Measurements from ENCODE around the gene CNMD. TPM values are rescaled to one million over a fixed set of nuclear protein-coding genes. Genes with fewer than 3 reads are reported as not detected.

CNMD gene
- total and polyA plus RNA-seq, 2 donors from 2014 or later: not detected

GRCh38 chr13:52738719-52739467, 727 bp downstream of the CNMD start:
- DNase-seq (peak; percentile 33 to 71 (median 48)), FAIRE-seq (no peak)
- peaks cover 9% of the 10 kb centered on the region for H3K27me3 ChIP-seq (ENCODE audit: control insufficient read depth, insufficient read depth, low read length)
- no peak overlapping the region for H3K9ac ChIP-seq (ENCODE audit: low read length in 3 of 3)
- H3K27ac ChIP-seq (ENCODE audit: low read depth in 2 of 2, low read length in 2 of 2): no peak overlapping the region
- intact Hi-C loops (cut with DNase I): no loop called here
- peaks cover 0 to 4% (median 0%) of the 10 kb centered on the region in 3 donors for H3K9me3 ChIP-seq (ENCODE audit: control insufficient read depth in 2 of 3, insufficient read depth in 1 of 3, low read length in 3 of 3)
- no peaks in the 10 kb centered on the region for H3K36me3 ChIP-seq (ENCODE audit: control insufficient read depth in 2 of 3, insufficient read depth in 3 of 3, low read length in 3 of 3)
- TF ChIP-seq, protein P1, sequence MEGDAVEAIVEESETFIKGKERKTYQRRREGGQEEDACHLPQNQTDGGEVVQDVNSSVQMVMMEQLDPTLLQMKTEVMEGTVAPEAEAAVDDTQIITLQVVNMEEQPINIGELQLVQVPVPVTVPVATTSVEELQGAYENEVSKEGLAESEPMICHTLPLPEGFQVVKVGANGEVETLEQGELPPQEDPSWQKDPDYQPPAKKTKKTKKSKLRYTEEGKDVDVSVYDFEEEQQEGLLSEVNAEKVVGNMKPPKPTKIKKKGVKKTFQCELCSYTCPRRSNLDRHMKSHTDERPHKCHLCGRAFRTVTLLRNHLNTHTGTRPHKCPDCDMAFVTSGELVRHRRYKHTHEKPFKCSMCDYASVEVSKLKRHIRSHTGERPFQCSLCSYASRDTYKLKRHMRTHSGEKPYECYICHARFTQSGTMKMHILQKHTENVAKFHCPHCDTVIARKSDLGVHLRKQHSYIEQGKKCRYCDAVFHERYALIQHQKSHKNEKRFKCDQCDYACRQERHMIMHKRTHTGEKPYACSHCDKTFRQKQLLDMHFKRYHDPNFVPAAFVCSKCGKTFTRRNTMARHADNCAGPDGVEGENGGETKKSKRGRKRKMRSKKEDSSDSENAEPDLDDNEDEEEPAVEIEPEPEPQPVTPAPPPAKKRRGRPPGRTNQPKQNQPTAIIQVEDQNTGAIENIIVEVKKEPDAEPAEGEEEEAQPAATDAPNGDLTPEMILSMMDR (IDR thresholded peaks at IDR 0.05; ENCODE audit: borderline replicate concordance, extremely low read depth, insufficient read depth): peak; percentile 3
- H3K4me3 ChIP-seq (ENCODE audit: low read length in 3 of 3): peak overlapping the region; percentile 10 to 43 (median 34)
- peaks cover 0 to 4% (median 0%) of the 10 kb centered on the region in 3 donors for H3K4me1 ChIP-seq (ENCODE audit: control insufficient read depth in 2 of 3, insufficient read depth in 2 of 3, low read depth in 1 of 3, low read length in 3 of 3)

DNA sequence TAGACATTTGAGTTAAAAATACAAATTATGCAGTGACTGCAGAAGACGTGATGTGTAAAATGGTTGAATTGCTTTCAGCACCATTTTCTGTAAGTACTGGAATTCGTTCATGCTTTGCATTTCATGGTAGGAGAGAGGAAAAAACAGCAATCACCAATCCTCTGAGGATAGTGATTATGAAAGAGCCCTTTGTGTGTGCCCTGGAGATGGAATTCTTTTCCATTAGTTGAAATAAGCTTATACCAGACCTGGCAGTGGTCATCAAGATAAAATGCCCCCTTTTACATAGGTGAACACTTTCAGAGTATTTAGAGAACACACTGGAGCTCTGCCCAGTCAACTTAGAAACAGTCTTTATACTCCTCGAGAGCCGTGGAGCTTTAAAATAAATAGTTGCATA, 1.7 kb downstream of the CNMD start:
- Histone ChIP-seq H3K9ac (ENCODE audit: low read length in 3 of 3) (no peak overlapping the region), H3K9me3 (ENCODE audit: control insufficient read depth in 2 of 3, insufficient read depth in 1 of 3, low read length in 3 of 3) (peaks cover 0 to 3% (median 0%) of the 10 kb centered on the region in 3 donors), H3K36me3 (ENCODE audit: control insufficient read depth in 2 of 3, insufficient read depth in 3 of 3, low read length in 3 of 3) (no peaks in the 10 kb centered on the region), H3K27me3 (ENCODE audit: control insufficient read depth, insufficient read depth, low read length) (peaks cover 9% of the 10 kb centered on the region), H3K4me1 (ENCODE audit: control insufficient read depth in 2 of 3, insufficient read depth in 2 of 3, low read depth in 1 of 3, low read length in 3 of 3) (peaks cover 0 to 4% (median 0%) of the 10 kb centered on the region in 3 donors), H3K27ac (ENCODE audit: low read depth in 2 of 2, low read length in 2 of 2) (no peak overlapping the region), H3K4me3 (ENCODE audit: low read length in 3 of 3) (no peak overlapping the region)
- intact Hi-C loops (cut with DNase I): no loop called here
- FAIRE-seq (no peak), DNase-seq (peak in 2 of 5 donors; percentile 3 to 14)
- TF ChIP-seq, protein P1 (IDR thresholded peaks at IDR 0.05; ENCODE audit: borderline replicate concordance, extremely low read depth, insufficient read depth): no peak

DNA sequence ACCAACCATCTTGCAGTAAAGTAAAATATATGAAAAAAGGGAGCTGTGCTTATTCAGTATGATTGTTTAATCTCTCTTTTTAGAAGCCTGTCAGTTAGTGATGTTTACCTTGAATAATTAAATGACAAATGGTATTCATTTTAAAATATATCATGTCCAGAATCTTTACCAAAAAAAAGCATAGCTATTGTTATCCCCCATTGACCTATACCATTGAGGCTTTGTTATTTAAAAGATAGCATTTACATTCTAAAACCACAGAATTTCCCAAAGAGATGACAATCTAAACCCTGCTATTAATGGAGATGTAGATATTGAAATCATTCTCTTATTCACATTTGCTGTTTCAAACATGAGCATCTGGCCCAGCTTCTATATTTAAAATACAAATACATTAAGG, 2.2 kb downstream of the CNMD start:
- peaks cover 0 to 4% (median 0%) of the 10 kb centered on the region in 3 donors for H3K4me1 ChIP-seq (ENCODE audit: control insufficient read depth in 2 of 3, insufficient read depth in 2 of 3, low read depth in 1 of 3, low read length in 3 of 3)
- H3K9me3 ChIP-seq (ENCODE audit: control insufficient read depth in 2 of 3, insufficient read depth in 1 of 3, low read length in 3 of 3): no peaks in the 10 kb centered on the region
- H3K27ac ChIP-seq (ENCODE audit: low read depth in 2 of 2, low read length in 2 of 2): no peak overlapping the region
- H3K36me3 ChIP-seq (ENCODE audit: control insufficient read depth in 2 of 3, insufficient read depth in 3 of 3, low read length in 3 of 3): no peaks in the 10 kb centered on the region
- peaks cover 9% of the 10 kb centered on the region for H3K27me3 ChIP-seq (ENCODE audit: control insufficient read depth, insufficient read depth, low read length)
- TF ChIP-seq, protein P1 (IDR thresholded peaks at IDR 0.05; ENCODE audit: borderline replicate concordance, extremely low read depth, insufficient read depth): no peak
- no peak overlapping the region for H3K4me3 ChIP-seq (ENCODE audit: low read length in 3 of 3)
- FAIRE-seq (no peak), DNase-seq (no peak)
- intact Hi-C loops (cut with DNase I): no loop called here
- H3K9ac ChIP-seq (ENCODE audit: low read length in 3 of 3): no peak overlapping the region

Measured in kidney (tissue), 14 donors.